ENCODE results near the gene WDR41.
"Not testable (repeated sequence)": the region's sequence is repeated elsewhere in the genome, so short reads cannot be mapped to it uniquely, and the experiment has no call there.

The WDR41 gene

GRCh38 chr5:77475041-77475440 is 17.1 kb downstream of the WDR41 start:
- H3K4me3 Mint-ChIP-seq, H3K27me3 Mint-ChIP-seq, DNase-seq, ATAC-seq, H3K4me1 Mint-ChIP-seq, H3K27ac Mint-ChIP-seq: not testable (repeated sequence)
- H3K9me3 Mint-ChIP-seq, result peaks cover 19% of the 10 kb centered on the region
- peaks cover 31% of the 10 kb centered on the region for H3K36me3 Mint-ChIP-seq (ENCODE audit: low read depth)

- H3K27ac Mint-ChIP-seq, H3K4me3 Mint-ChIP-seq, ATAC-seq, H3K27me3 Mint-ChIP-seq, DNase-seq, H3K4me1 Mint-ChIP-seq: not testable (repeated sequence)
- peaks cover 26% of the 10 kb centered on the region for H3K9me3 Mint-ChIP-seq
- H3K36me3 Mint-ChIP-seq (ENCODE audit: low read depth), result peaks cover 41% of the 10 kb centered on the region
Measured at GRCh38 chr5:77468875-77469274, 23.2 kb downstream of the WDR41 start.

GRCh38 chr5:77463905-77464304 is 28.2 kb downstream of the WDR41 start:
- peaks cover 3% of the 10 kb centered on the region for H3K9me3 Mint-ChIP-seq
- no peak for DNase-seq
- no peaks in the 10 kb centered on the region for H3K27me3 Mint-ChIP-seq

GRCh38 chr5:77461287-77461686 is 30.8 kb downstream of the WDR41 start:
- ATAC-seq (no peak), DNase-seq (no peak)
- Mint-ChIP-seq H3K4me1 (no peaks in the 10 kb centered on the region), H3K4me3 (no peak overlapping the region), H3K27me3 (no peaks in the 10 kb centered on the region), H3K9me3 (no peaks in the 10 kb centered on the region), H3K27ac (no peak overlapping the region), H3K36me3 (ENCODE audit: low read depth) (peaks cover 7% of the 10 kb centered on the region)

More at GRCh38 chr5:77463905-77464304, 28.2 kb downstream of the WDR41 start:
- no peak overlapping the region for H3K4me3 Mint-ChIP-seq
- H3K4me1 Mint-ChIP-seq, result no peaks in the 10 kb centered on the region
- ATAC-seq, result no peak
- peaks cover 15% of the 10 kb centered on the region for H3K36me3 Mint-ChIP-seq (ENCODE audit: low read depth)
- no peak overlapping the region for H3K27ac Mint-ChIP-seq

GRCh38 chr5:77454123-77454522 is 38.0 kb downstream of the WDR41 start:
- Mint-ChIP-seq H3K27me3 (no peaks in the 10 kb centered on the region), H3K9me3 (no peaks in the 10 kb centered on the region), H3K4me3 (no peak overlapping the region), H3K36me3 (ENCODE audit: low read depth) (peaks cover 22% of the 10 kb centered on the region), H3K27ac (no peak overlapping the region), H3K4me1 (no peaks in the 10 kb centered on the region)
- ATAC-seq, result no peak
- no peak for DNase-seq

- Mint-ChIP-seq H3K27ac (no peak overlapping the region), H3K4me3 (no peak overlapping the region), H3K27me3 (no peaks in the 10 kb centered on the region), H3K4me1 (no peaks in the 10 kb centered on the region), H3K9me3 (peaks cover 2% of the 10 kb centered on the region), H3K36me3 (ENCODE audit: low read depth) (peaks cover 31% of the 10 kb centered on the region)
- ATAC-seq (no peak), DNase-seq (no peak)
Measured at GRCh38 chr5:77452351-77452750, 39.8 kb downstream of the WDR41 start.

- H3K36me3 Mint-ChIP-seq (ENCODE audit: low read depth), result peaks cover 45% of the 10 kb centered on the region
- H3K4me3 Mint-ChIP-seq, result no peak overlapping the region
- H3K4me1 Mint-ChIP-seq, result no peaks in the 10 kb centered on the region
- no peaks in the 10 kb centered on the region for H3K27me3 Mint-ChIP-seq
- peaks cover 4% of the 10 kb centered on the region for H3K9me3 Mint-ChIP-seq
- ATAC-seq (no peak), DNase-seq (no peak)
- H3K27ac Mint-ChIP-seq, result no peak overlapping the region
Measured at GRCh38 chr5:77449981-77450380, 42.1 kb downstream of the WDR41 start.

GRCh38 chr5:77449277-77449676 is 42.8 kb downstream of the WDR41 start:
- no peak overlapping the region for H3K4me3 Mint-ChIP-seq
- H3K27me3 Mint-ChIP-seq, result no peaks in the 10 kb centered on the region
- DNase-seq, result no peak
- no peak overlapping the region for H3K27ac Mint-ChIP-seq
- H3K9me3 Mint-ChIP-seq, result peaks cover 4% of the 10 kb centered on the region
- H3K4me1 Mint-ChIP-seq, result no peaks in the 10 kb centered on the region
- no peak for ATAC-seq
- H3K36me3 Mint-ChIP-seq (ENCODE audit: low read depth), result peaks cover 50% of the 10 kb centered on the region

- Mint-ChIP-seq H3K4me3 (no peak overlapping the region), H3K27me3 (no peaks in the 10 kb centered on the region), H3K4me1 (no peaks in the 10 kb centered on the region), H3K27ac (no peak overlapping the region), H3K9me3 (peaks cover 4% of the 10 kb centered on the region), H3K36me3 (ENCODE audit: low read depth) (peaks cover 51% of the 10 kb centered on the region)
- DNase-seq (no peak), ATAC-seq (no peak)
Measured at GRCh38 chr5:77448831-77449230, 43.3 kb downstream of the WDR41 start.

GRCh38 chr5:77444356-77444755 is 47.8 kb downstream of the WDR41 start:
- peaks cover 4% of the 10 kb centered on the region for H3K9me3 Mint-ChIP-seq
- ATAC-seq (no peak), DNase-seq (no peak)
- H3K4me1 Mint-ChIP-seq, result no peaks in the 10 kb centered on the region
- no peaks in the 10 kb centered on the region for H3K27me3 Mint-ChIP-seq
- H3K36me3 Mint-ChIP-seq (ENCODE audit: low read depth), result peaks cover 40% of the 10 kb centered on the region
- no peak overlapping the region for H3K27ac Mint-ChIP-seq
- H3K4me3 Mint-ChIP-seq, result no peak overlapping the region

GRCh38 chr5:77443670-77444069 is 48.4 kb downstream of the WDR41 start:
- peaks cover 36% of the 10 kb centered on the region for H3K36me3 Mint-ChIP-seq (ENCODE audit: low read depth)
- no peak for ATAC-seq
- DNase-seq, result no peak
- no peak overlapping the region for H3K4me3 Mint-ChIP-seq
- peaks cover 4% of the 10 kb centered on the region for H3K9me3 Mint-ChIP-seq
- H3K4me1 Mint-ChIP-seq, result no peaks in the 10 kb centered on the region
- H3K27me3 Mint-ChIP-seq, result no peaks in the 10 kb centered on the region
- H3K27ac Mint-ChIP-seq, result no peak overlapping the region

- Mint-ChIP-seq H3K4me3 (no peak overlapping the region), H3K4me1 (no peaks in the 10 kb centered on the region), H3K27ac (no peak overlapping the region), H3K9me3 (no peaks in the 10 kb centered on the region), H3K27me3 (no peaks in the 10 kb centered on the region), H3K36me3 (ENCODE audit: low read depth) (peaks cover 9% of the 10 kb centered on the region)
- no peak for DNase-seq
- no peak for ATAC-seq
Measured at GRCh38 chr5:77438071-77438470, 54.0 kb downstream of the WDR41 start.

- Mint-ChIP-seq H3K9me3 (no peaks in the 10 kb centered on the region), H3K4me3 (no peak overlapping the region), H3K4me1 (no peaks in the 10 kb centered on the region), H3K27ac (no peak overlapping the region), H3K27me3 (no peaks in the 10 kb centered on the region), H3K36me3 (ENCODE audit: low read depth) (peaks cover 16% of the 10 kb centered on the region)
- DNase-seq (no peak), ATAC-seq (no peak)
Measured at GRCh38 chr5:77437194-77437593, 54.9 kb downstream of the WDR41 start.

- no peaks in the 10 kb centered on the region for H3K27me3 Mint-ChIP-seq
- H3K36me3 Mint-ChIP-seq (ENCODE audit: low read depth), result peaks cover 17% of the 10 kb centered on the region
- no peak for ATAC-seq
- no peaks in the 10 kb centered on the region for H3K9me3 Mint-ChIP-seq
- H3K4me1 Mint-ChIP-seq, result peaks cover 3% of the 10 kb centered on the region
- DNase-seq, result no peak
- H3K27ac Mint-ChIP-seq, result no peak overlapping the region
- H3K4me3 Mint-ChIP-seq, result no peak overlapping the region
Measured at GRCh38 chr5:77431719-77432118, 60.4 kb downstream of the WDR41 start.

- DNase-seq (no peak), ATAC-seq (no peak)
- Mint-ChIP-seq H3K4me1 (peaks cover 3% of the 10 kb centered on the region), H3K27ac (no peak overlapping the region), H3K36me3 (ENCODE audit: low read depth) (peaks cover 17% of the 10 kb centered on the region), H3K9me3 (no peaks in the 10 kb centered on the region), H3K27me3 (no peaks in the 10 kb centered on the region), H3K4me3 (no peak overlapping the region)
Measured at GRCh38 chr5:77431286-77431685, 60.8 kb downstream of the WDR41 start.

- peaks cover 3% of the 10 kb centered on the region for H3K4me1 Mint-ChIP-seq
- no peak for ATAC-seq
- no peak for DNase-seq
Measured at GRCh38 chr5:77430726-77431125, 61.4 kb downstream of the WDR41 start.

More at GRCh38 chr5:77430726-77431125, 61.4 kb downstream of the WDR41 start:
- H3K36me3 Mint-ChIP-seq (ENCODE audit: low read depth), result peaks cover 19% of the 10 kb centered on the region
- no peak overlapping the region for H3K27ac Mint-ChIP-seq
- no peak overlapping the region for H3K4me3 Mint-ChIP-seq
- H3K27me3 Mint-ChIP-seq, result no peaks in the 10 kb centered on the region
- no peaks in the 10 kb centered on the region for H3K9me3 Mint-ChIP-seq
